IPS-18a (cell line): ENCODE measurements around the gene ZNF579.
A peak's percentile ranks its signal among the peaks of the same experiment; 100 is the strongest.
"Not testable (repeated sequence)": the region's sequence is repeated elsewhere in the genome, so short reads cannot be mapped to it uniquely, and the experiment has no call there.

Source experiments
- H3K27ac ChIP-seq: one replicate; pipeline ENCODE4 v1.5.1; 2013; ENCODE audit warnings: low read length
- H3K27me3 ChIP-seq: one replicate; pipeline ENCODE4 v1.6.1; 2013; ENCODE audit warnings: mild to moderate bottlenecking, low read length; ENCODE audit not compliant: control insufficient read depth, insufficient read depth
- H3K36me3 ChIP-seq: one replicate; pipeline ENCODE4 v1.6.1; 2013; ENCODE audit warnings: low read depth, low read length; ENCODE audit not compliant: control insufficient read depth
- H3K4me1 ChIP-seq: one replicate; pipeline ENCODE4 v1.6.1; 2013; ENCODE audit warnings: low read depth, low read length; ENCODE audit not compliant: control insufficient read depth
- H3K4me3 ChIP-seq: one replicate; pipeline ENCODE4 v1.5.1; 2013; ENCODE audit warnings: low read length
- H3K9ac ChIP-seq: one replicate; pipeline ENCODE4 v1.6.1; 2013; ENCODE audit warnings: mild to moderate bottlenecking, low read length, moderate library complexity
- H3K9me3 ChIP-seq: one replicate; pipeline ENCODE4 v1.6.1; 2013; ENCODE audit warnings: low read depth, low read length; ENCODE audit not compliant: control insufficient read depth

Gene ZNF579

GRCh38 chr19:55541091-55541490 is 39.6 kb downstream of the ZNF579 start:
- Histone ChIP-seq H3K9ac (no peak overlapping the region), H3K9me3 (no peaks in the 10 kb centered on the region), H3K4me3 (no peak overlapping the region), H3K4me1 (peaks cover 8% of the 10 kb centered on the region), H3K27me3 (no peaks in the 10 kb centered on the region), H3K27ac (no peak overlapping the region), H3K36me3 (no peaks in the 10 kb centered on the region)

GRCh38 chr19:55540619-55541018 is 40.0 kb downstream of the ZNF579 start:
- H3K4me1 ChIP-seq, result peaks cover 8% of the 10 kb centered on the region
- H3K27me3 ChIP-seq, result no peaks in the 10 kb centered on the region
- H3K27ac ChIP-seq, result no peak overlapping the region

GRCh38 chr19:55539090-55539984 is 41.3 kb downstream of the ZNF579 start:
- H3K27ac ChIP-seq, result no peak overlapping the region

More at GRCh38 chr19:55540619-55541018, 40.0 kb downstream of the ZNF579 start:
- Histone ChIP-seq H3K9me3 (no peaks in the 10 kb centered on the region), H3K4me3 (no peak overlapping the region), H3K36me3 (no peaks in the 10 kb centered on the region), H3K9ac (no peak overlapping the region)

GRCh38 chr19:55538132-55538531 is 42.5 kb downstream of the ZNF579 start:
- no peak overlapping the region for H3K4me3 ChIP-seq
- H3K4me1 ChIP-seq, result peaks cover 8% of the 10 kb centered on the region
- H3K9ac ChIP-seq, result no peak overlapping the region
- no peaks in the 10 kb centered on the region for H3K27me3 ChIP-seq
- no peaks in the 10 kb centered on the region for H3K36me3 ChIP-seq
- H3K27ac ChIP-seq, result peak overlapping the region; percentile 39
- H3K9me3 ChIP-seq, result no peaks in the 10 kb centered on the region

More at GRCh38 chr19:55539090-55539984, 41.3 kb downstream of the ZNF579 start:
- no peak overlapping the region for H3K4me3 ChIP-seq
- no peaks in the 10 kb centered on the region for H3K27me3 ChIP-seq
- H3K4me1 ChIP-seq, result peaks cover 8% of the 10 kb centered on the region
- H3K36me3 ChIP-seq, result no peaks in the 10 kb centered on the region
- H3K9me3 ChIP-seq, result no peaks in the 10 kb centered on the region
- no peak overlapping the region for H3K9ac ChIP-seq

- no peak overlapping the region for H3K27ac ChIP-seq
- no peak overlapping the region for H3K4me3 ChIP-seq
- H3K36me3 ChIP-seq, result no peaks in the 10 kb centered on the region
- H3K4me1 ChIP-seq, result peaks cover 8% of the 10 kb centered on the region
- H3K9ac ChIP-seq, result no peak overlapping the region
- no peaks in the 10 kb centered on the region for H3K27me3 ChIP-seq
- no peaks in the 10 kb centered on the region for H3K9me3 ChIP-seq
These were observed 42.9 kb downstream of the ZNF579 start for GRCh38 chr19:55537741-55538111.

GRCh38 chr19:55536951-55537740 is 43.5 kb downstream of the ZNF579 start, which contains the start of gene SBK2:
Gene SBK2, minus strand, starts transcription at chr19:55537133. Its CDS starts 839 bp downstream, at chr19:55536294.
- Histone ChIP-seq H3K9me3 (no peaks in the 10 kb centered on the region), H3K27me3 (no peaks in the 10 kb centered on the region), H3K4me3 (no peak within 1 kb of the TSS), H3K36me3 (no peaks in the 10 kb centered on the region), H3K27ac (no peak within 1 kb of the TSS), H3K4me1 (peaks cover 8% of the 10 kb centered on the region), H3K9ac (no peak within 1 kb of the TSS)

- Histone ChIP-seq H3K9ac (no peak overlapping the region), H3K9me3 (no peaks in the 10 kb centered on the region), H3K27ac (no peak overlapping the region), H3K36me3 (no peaks in the 10 kb centered on the region), H3K4me1 (peaks cover 8% of the 10 kb centered on the region), H3K27me3 (no peaks in the 10 kb centered on the region), H3K4me3 (no peak overlapping the region)
These were observed 44.3 kb downstream of the ZNF579 start for GRCh38 chr19:55536366-55536765.

GRCh38 chr19:55535965-55536350 is 44.7 kb downstream of the ZNF579 start:
- H3K4me1 ChIP-seq, result peaks cover 8% of the 10 kb centered on the region
- no peaks in the 10 kb centered on the region for H3K36me3 ChIP-seq
- no peak overlapping the region for H3K27ac ChIP-seq
- no peaks in the 10 kb centered on the region for H3K9me3 ChIP-seq
- H3K9ac ChIP-seq, result no peak overlapping the region
- no peak overlapping the region for H3K4me3 ChIP-seq
- H3K27me3 ChIP-seq, result no peaks in the 10 kb centered on the region

- Histone ChIP-seq H3K9ac (no peak overlapping the region), H3K27me3 (no peaks in the 10 kb centered on the region), H3K27ac (no peak overlapping the region), H3K4me1 (peaks cover 8% of the 10 kb centered on the region), H3K36me3 (no peaks in the 10 kb centered on the region), H3K4me3 (no peak overlapping the region), H3K9me3 (no peaks in the 10 kb centered on the region)
These were observed 45.3 kb downstream of the ZNF579 start for GRCh38 chr19:55535173-55535964.

GRCh38 chr19:55534280-55534679 is 46.4 kb downstream of the ZNF579 start:
- H3K27ac ChIP-seq, H3K4me3 ChIP-seq, H3K9me3 ChIP-seq, H3K9ac ChIP-seq, H3K27me3 ChIP-seq, H3K4me1 ChIP-seq, H3K36me3 ChIP-seq: not testable (repeated sequence)

GRCh38 chr19:55530996-55531395 is 49.7 kb downstream of the ZNF579 start:
- Histone ChIP-seq H3K27ac (no peak overlapping the region), H3K9me3 (no peaks in the 10 kb centered on the region), H3K36me3 (no peaks in the 10 kb centered on the region), H3K4me1 (no peaks in the 10 kb centered on the region), H3K9ac (no peak overlapping the region), H3K27me3 (no peaks in the 10 kb centered on the region), H3K4me3 (no peak overlapping the region)
